H9 (cell line): ENCODE results near the gene TLDC2. TPM values are rescaled to one million over a fixed set of nuclear protein-coding genes. Genes with fewer than 3 reads are reported as not detected.
A peak's percentile ranks its signal among the peaks of the same experiment; 100 is the strongest.

Experiments used
- DNase-seq: peaks from one replicate; pipeline ENCODE4 v3.0.0-alpha.2; 2017
- H2AFZ ChIP-seq: one replicate; pipeline ENCODE4 v1.6.1; 2013; ENCODE audit warnings: mild to moderate bottlenecking, low read length, control low read depth, moderate library complexity
- H2AK5ac ChIP-seq: 2 replicates; pipeline ENCODE4 v1.6.1; 2013; ENCODE audit warnings: low read length, control low read depth, mixed read lengths; ENCODE audit not compliant: insufficient read length
- H2BK120ac ChIP-seq: one replicate; pipeline ENCODE4 v1.6.1; 2013; ENCODE audit warnings: low read depth, mild to moderate bottlenecking, low read length, control low read depth, inconsistent platforms; ENCODE audit not compliant: poor library complexity, severe bottlenecking
- H2BK12ac ChIP-seq: 2 replicates; pipeline ENCODE4 v1.6.1; 2013; ENCODE audit warnings: low read length, control low read depth, mixed read lengths, low read depth; ENCODE audit not compliant: insufficient read length
- H2BK15ac ChIP-seq: 2 replicates; pipeline ENCODE4 v1.6.1; 2013; ENCODE audit warnings: low read depth, low read length, control low read depth
- H2BK20ac ChIP-seq: one replicate; pipeline ENCODE4 v1.6.1; 2013; ENCODE audit warnings: low read depth, mild to moderate bottlenecking, low read length, control low read depth, inconsistent platforms; ENCODE audit not compliant: poor library complexity, severe bottlenecking
- H2BK5ac ChIP-seq: 2 replicates; pipeline ENCODE4 v1.6.1; 2013; ENCODE audit warnings: low read length, control low read depth, mixed read lengths; ENCODE audit not compliant: insufficient read length
- H3K14ac ChIP-seq: 2 replicates; pipeline ENCODE4 v1.6.1; 2013; ENCODE audit warnings: low read length, control low read depth; ENCODE audit not compliant: insufficient read depth
- H3K18ac ChIP-seq: 2 replicates; pipeline ENCODE4 v1.6.1; 2013; ENCODE audit warnings: low read depth, mild to moderate bottlenecking, mixed read lengths, low read length, control low read depth; ENCODE audit not compliant: insufficient read length
- H3K23ac ChIP-seq: 2 replicates; pipeline ENCODE4 v1.6.1; 2013; ENCODE audit warnings: low read length, control low read depth, mixed read lengths, low read depth; ENCODE audit not compliant: insufficient read length
- H3K23me2 ChIP-seq: 2 replicates; pipeline ENCODE4 v1.6.1; 2013; ENCODE audit warnings: low read depth, mild to moderate bottlenecking, mixed read lengths, low read length, control low read depth; ENCODE audit not compliant: insufficient read length, poor library complexity, severe bottlenecking
- H3K27ac ChIP-seq: 2 replicates; pipeline ENCODE4 v1.5.1; 2013; ENCODE audit warnings: low read length, control low read depth, mixed read lengths, low read depth; ENCODE audit not compliant: insufficient read length
- H3K27me3 ChIP-seq: 2 replicates; pipeline ENCODE4 v1.6.1; 2013; ENCODE audit warnings: low read length, control low read depth, inconsistent platforms; ENCODE audit not compliant: insufficient read depth
- H3K4ac ChIP-seq: 2 replicates; pipeline ENCODE4 v1.6.1; 2013; ENCODE audit warnings: low read depth, mild to moderate bottlenecking, control low read depth, inconsistent platforms, low read length, moderate library complexity
- H3K4me1 ChIP-seq: 2 replicates; pipeline ENCODE4 v1.6.1; 2013; ENCODE audit warnings: low read length, control low read depth, inconsistent platforms; ENCODE audit not compliant: insufficient read depth
- H3K4me2 ChIP-seq: 2 replicates; pipeline ENCODE4 v1.6.1; 2013; ENCODE audit warnings: low read length, control low read depth, mixed read lengths; ENCODE audit not compliant: insufficient read length, insufficient read depth
- H3K56ac ChIP-seq: 2 replicates; pipeline ENCODE4 v1.6.1; 2013; ENCODE audit warnings: low read depth, mild to moderate bottlenecking, mixed read lengths, low read length, control low read depth; ENCODE audit not compliant: insufficient read length
- H3K79me1 ChIP-seq: 2 replicates; pipeline ENCODE4 v1.6.1; 2013; ENCODE audit warnings: low read depth, mild to moderate bottlenecking, moderate library complexity, low read length, control low read depth, inconsistent platforms; ENCODE audit not compliant: insufficient read depth, poor library complexity, severe bottlenecking
- H3K79me2 ChIP-seq: 2 replicates; pipeline ENCODE4 v1.6.1; 2013; ENCODE audit warnings: low read length, control low read depth, inconsistent platforms; ENCODE audit not compliant: insufficient read depth
- H3K9ac ChIP-seq: 2 replicates; pipeline ENCODE4 v1.6.1; 2013; ENCODE audit warnings: low read length, control low read depth, mixed read lengths; ENCODE audit not compliant: insufficient read length; ENCODE audit errors: extremely low read depth
- H3K9me3 ChIP-seq: one replicate; pipeline ENCODE4 v1.6.1; 2013; ENCODE audit warnings: low read depth, low read length, inconsistent platforms; ENCODE audit not compliant: control insufficient read depth
- H3T11ph ChIP-seq: one replicate; pipeline ENCODE4 v1.6.1; 2013; ENCODE audit warnings: mild to moderate bottlenecking, low read length, control low read depth, inconsistent platforms
- H4K20me1 ChIP-seq: one replicate; pipeline ENCODE4 v1.6.1; 2013; ENCODE audit not compliant: control insufficient read depth, insufficient read length, insufficient read depth
- H4K5ac ChIP-seq: 2 replicates; pipeline ENCODE4 v1.6.1; 2013; ENCODE audit warnings: low read depth, mild to moderate bottlenecking, mixed read lengths, low read length, control low read depth; ENCODE audit not compliant: insufficient read length
- H4K8ac ChIP-seq: replicated peaks from 2 replicates; pipeline ENCODE4 v1.6.1; 2013; ENCODE audit warnings: low read length, control low read depth, mixed read lengths, low read depth; ENCODE audit not compliant: insufficient read length
- H4K91ac ChIP-seq: 2 replicates; pipeline ENCODE4 v1.6.1; 2013; ENCODE audit warnings: low read depth, mild to moderate bottlenecking, moderate library complexity, mixed read lengths, low read length, control low read depth; ENCODE audit not compliant: insufficient read length
- H3K27ac Mint-ChIP-seq, 3 experiments: 2 replicates in 2 of 3; 3 replicates in 1 of 3; pipeline ENCODE4 v1.8.0; 2020 to 2021; ENCODE audit warnings: mixed read lengths in 3 of 3, mild to moderate bottlenecking in 1 of 3, moderate library complexity in 1 of 3
- H3K27me3 Mint-ChIP-seq: 2 replicates; pipeline ENCODE4 v1.8.0; 2021; ENCODE audit warnings: low read depth, mild to moderate bottlenecking, moderate library complexity, mixed read lengths
- H3K36me3 Mint-ChIP-seq, 3 experiments: 2 replicates in 2 of 3; 3 replicates in 1 of 3; pipeline ENCODE4 v1.8.0; 2020 to 2021; ENCODE audit warnings: low read depth in 3 of 3, mixed read lengths in 3 of 3; ENCODE audit not compliant: insufficient read depth in 1 of 3
- H3K4me1 Mint-ChIP-seq, 2 experiments: 2 replicates each; pipeline ENCODE4 v1.8.0; 2020; ENCODE audit warnings: mixed read lengths in 2 of 2
- H3K4me3 Mint-ChIP-seq, 2 experiments: 2 replicates in 1 of 2; 3 replicates in 1 of 2; pipeline ENCODE4 v1.8.0; 2020 to 2021; ENCODE audit warnings: mild to moderate bottlenecking in 2 of 2, mixed read lengths in 2 of 2, moderate library complexity in 1 of 2
- H3K9me3 Mint-ChIP-seq, 2 experiments: 2 replicates in 1 of 2; 3 replicates in 1 of 2; pipeline ENCODE4 v1.8.0; 2020; ENCODE audit warnings: mild to moderate bottlenecking in 2 of 2, mixed read lengths in 2 of 2, moderate library complexity in 1 of 2
- CTCF ChIP-seq: fragments of 200-600 bp; sonication (generic); conservative IDR thresholded peaks from 3 replicates; pipeline ENCODE4 v1.8.0; 2021; ENCODE audit warnings: antibody characterized with exemption, mild to moderate bottlenecking
- WGBS: extraction: QIAGEN DNeasy Blood & Tissue Kit; methylation state at CpG from one replicate; pipeline ENCODE4 v1.1.7; 2013; ENCODE audit warnings: missing lambda C conversion rate, low lambda C conversion rate, mixed read lengths; ENCODE audit not compliant: insufficient read length; ENCODE audit errors: extremely low coverage; 5-methylcytosine and 5-hydroxymethylcytosine counted together
- long read RNA-seq: library from polyadenylated mRNA; unstranded; transcript quantifications from one replicate; pipeline ENCODE4 v2.0.0, GENCODE V29; 2020
- total RNA-seq: library from RNA; stranded (reverse); gene quantifications from 2 replicates; pipeline ENCODE4 v1.2.1, GENCODE V29; 2021

The TLDC2 gene
- 0.11 TPM in 1 of 2 replicates, not detected in the other for total RNA-seq
- long read RNA-seq = 0 reads

DNA sequence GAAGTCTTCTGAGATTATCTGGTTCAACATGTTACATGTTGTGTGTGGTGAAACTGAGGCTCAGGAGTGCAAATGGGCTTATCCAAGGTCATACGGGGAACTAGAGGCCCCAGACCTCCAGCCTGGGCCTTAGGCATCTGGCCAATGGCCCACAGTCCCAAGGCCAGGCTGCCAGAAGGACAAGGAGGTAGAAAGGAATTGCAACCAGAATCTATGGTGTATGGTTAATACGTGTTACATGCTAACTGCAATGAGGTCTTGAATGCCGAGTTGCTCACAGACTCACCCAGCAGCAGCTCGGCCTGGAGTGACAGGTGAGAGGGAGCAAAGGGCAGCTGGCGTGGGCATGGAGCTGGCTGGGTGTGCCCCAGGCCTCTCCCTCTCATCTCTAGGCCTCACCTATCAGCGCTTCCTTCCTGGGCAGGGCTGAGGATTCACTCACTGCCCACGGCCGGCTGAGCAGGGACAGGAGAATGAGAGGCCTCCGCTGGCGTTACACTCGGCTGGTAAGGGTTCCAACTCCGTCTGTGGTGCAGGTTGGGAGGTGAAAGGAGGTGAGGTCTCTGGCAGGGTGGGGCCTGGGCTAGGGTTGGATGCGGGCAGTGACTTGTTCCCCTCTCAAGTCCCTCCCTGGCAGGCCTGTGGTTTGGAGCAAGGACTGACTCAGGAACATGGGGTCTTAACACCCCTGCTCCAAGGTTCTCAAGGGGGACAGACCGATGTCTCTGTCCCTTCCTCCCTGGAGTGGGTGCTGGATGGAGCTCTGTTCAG is at the start of gene TLDC2:
TSS of gene TLDC2 (plus strand) at position 437 of the 771 bp plus-strand sequence. CDS start at position 474, 37 bp downstream.
- Histone ChIP-seq H3K79me2 (no peaks in the 10 kb centered on the region), H2BK12ac (no peak within 1 kb of the TSS), H2AK5ac (no peak within 1 kb of the TSS), H2BK5ac (no peak within 1 kb of the TSS), H3K4ac (no peak within 1 kb of the TSS), H3K27ac (no peak within 1 kb of the TSS), H2BK15ac (no peak within 1 kb of the TSS), H3K23me2 (no peaks in the 10 kb centered on the region), H4K8ac (no peak within 1 kb of the TSS), H3K14ac (no peak within 1 kb of the TSS), H3K23ac (no peak within 1 kb of the TSS), H2BK120ac (no peak within 1 kb of the TSS), H2BK20ac (no peak within 1 kb of the TSS), H4K5ac (no peak within 1 kb of the TSS), H3K9ac (no peak within 1 kb of the TSS), H3K18ac (no peak within 1 kb of the TSS), H3K56ac (no peak within 1 kb of the TSS), H3T11ph (no peak within 1 kb of the TSS), H3K27me3 (no peaks in the 10 kb centered on the region), H3K9me3 (no peaks in the 10 kb centered on the region), H2AFZ (no peak within 1 kb of the TSS), H4K91ac (no peak within 1 kb of the TSS), H4K20me1 (no peaks in the 10 kb centered on the region), H3K4me2 (no peak within 1 kb of the TSS), H3K79me1 (no peaks in the 10 kb centered on the region), H3K4me1 (no peaks in the 10 kb centered on the region)
- peak within 1 kb of the TSS; percentile 34 to 62 (median 53); a peak in 4 of 7 replicates for H3K27ac Mint-ChIP-seq
- no peak within 1 kb of the TSS for H3K4me3 Mint-ChIP-seq
- no CpG with 5 or more reads among the region's 14 CpGs for WGBS
- H3K27me3 Mint-ChIP-seq = peaks cover 14% of the 10 kb centered on the region
- no peaks in the 10 kb centered on the region for H3K36me3 Mint-ChIP-seq
- no peaks in the 10 kb centered on the region for H3K4me1 Mint-ChIP-seq
- DNase-seq = no peak
- no peaks in the 10 kb centered on the region for H3K9me3 Mint-ChIP-seq
- no peak for TF ChIP-seq CTCF
